ENCODE results near the gene TEAD4. TPM values are rescaled to one million over a fixed set of nuclear protein-coding genes. Genes with fewer than 3 reads are reported as not detected.
A peak's percentile ranks its signal among the peaks of the same experiment; 100 is the strongest.

TEAD4 gene
- total RNA-seq, 1 experiment from 2014 or later: 9.4 TPM

DNA sequence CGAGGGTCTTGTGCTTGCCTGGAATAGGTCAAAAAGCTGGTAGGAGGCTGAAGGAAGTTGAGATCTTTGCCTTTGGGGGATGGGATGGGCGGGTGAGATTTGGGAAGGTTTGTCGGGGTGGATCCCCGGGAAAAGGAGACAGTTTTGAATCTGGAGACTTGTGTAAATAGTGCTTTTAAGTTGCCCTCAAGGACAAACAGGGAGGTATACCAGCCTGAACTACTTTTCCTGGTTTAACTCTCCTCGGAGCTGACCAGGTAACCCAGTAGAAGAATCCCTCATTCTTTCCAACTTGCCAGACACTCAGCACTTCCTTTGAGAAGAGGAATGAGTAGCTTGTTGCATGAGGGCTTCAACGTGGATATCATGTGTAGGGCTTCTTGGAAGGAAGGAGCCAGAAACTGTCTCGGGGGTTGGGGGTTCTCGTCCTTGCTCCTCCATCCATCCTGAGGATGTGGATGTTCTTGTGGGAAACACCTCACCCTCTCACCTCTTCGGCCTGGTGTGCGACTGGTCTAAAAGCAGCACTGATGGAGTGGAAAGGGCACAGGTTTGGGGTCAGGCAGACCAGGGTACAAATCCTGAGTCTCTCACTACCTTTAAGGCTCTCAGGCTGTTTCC, 1.9 kb downstream of the TEAD4 start:
- DNase-seq (ENCODE audit: low spot score): no peak

DNA sequence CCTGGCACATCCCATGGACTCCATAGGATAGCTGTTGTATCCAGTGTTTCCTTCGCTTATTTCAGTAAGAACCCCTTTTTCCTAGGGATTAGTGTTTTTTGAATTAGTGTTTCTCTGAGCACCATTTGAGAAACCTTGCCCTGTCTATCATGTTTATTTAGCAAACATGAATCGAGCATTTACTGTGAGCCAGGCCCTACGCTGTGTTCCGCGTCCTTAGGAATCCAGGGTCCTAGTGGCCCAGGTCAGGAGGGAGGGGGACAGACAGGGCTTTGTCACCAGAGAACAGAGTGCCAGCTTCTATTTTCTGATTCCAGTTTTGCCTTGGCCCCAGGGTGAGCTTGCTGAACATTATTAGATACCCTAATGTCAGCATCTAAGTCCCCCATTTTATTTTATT, 2.5 kb downstream of the TEAD4 start:
- DNase-seq (ENCODE audit: low spot score): no peak

DNA sequence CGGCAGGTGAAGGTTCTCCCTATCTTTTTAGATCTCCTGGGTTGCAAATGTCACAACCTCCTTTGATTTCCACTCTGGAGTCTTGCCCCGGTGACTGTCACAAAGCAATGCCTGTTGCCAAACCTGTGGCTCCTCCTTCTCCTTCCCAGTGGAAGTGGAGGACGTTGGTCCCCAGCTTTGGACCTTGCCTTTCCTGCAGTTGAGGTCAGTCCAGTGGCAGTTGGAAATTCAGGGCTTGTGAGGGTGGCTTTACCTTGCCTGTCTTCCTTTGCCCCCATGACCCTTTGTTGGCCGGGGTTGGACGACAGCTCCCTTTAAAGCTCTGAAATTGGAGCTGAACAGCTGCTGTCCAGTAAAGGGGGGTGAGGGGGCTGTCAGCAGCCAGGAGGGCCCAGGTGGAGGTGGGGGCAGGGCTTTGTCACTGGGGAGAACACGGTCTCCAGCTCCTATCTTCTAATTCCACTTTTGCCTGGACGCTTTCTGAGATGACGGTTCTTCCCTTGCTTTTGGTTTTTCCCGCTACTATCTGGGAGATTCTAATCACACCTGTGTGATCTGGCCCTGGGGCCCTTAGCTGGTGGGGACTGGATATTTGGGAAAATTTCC, 4.1 kb downstream of the TEAD4 start:
- no peak for DNase-seq (ENCODE audit: low spot score)

DNA sequence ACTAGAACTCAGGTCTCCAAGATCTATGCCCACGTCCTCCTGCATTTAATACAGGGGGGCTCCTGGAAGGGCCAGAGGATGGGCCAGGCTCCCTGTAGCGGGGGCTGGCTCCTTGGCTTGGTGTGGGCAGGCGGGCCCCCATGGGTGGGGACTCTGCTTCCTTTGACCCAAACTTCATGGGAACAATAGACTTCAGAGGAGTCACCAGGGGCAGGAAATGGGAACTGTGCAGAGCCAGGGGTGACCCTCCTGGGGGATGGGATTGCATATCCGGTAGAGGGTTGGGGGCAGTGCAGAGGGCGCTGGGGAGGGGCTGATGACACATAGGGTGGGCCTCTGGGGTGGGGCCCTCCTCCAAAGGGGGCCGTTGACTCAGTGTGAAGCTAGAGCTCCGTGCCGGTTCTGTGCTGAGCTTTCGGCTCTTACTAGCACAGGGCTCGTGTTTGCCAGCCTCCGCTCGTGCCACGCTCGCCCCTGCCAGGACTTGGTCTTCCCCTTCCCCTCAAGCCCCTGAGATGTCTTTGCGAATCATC, 4.6 kb downstream of the TEAD4 start:
- no peak for DNase-seq (ENCODE audit: low spot score)

DNA sequence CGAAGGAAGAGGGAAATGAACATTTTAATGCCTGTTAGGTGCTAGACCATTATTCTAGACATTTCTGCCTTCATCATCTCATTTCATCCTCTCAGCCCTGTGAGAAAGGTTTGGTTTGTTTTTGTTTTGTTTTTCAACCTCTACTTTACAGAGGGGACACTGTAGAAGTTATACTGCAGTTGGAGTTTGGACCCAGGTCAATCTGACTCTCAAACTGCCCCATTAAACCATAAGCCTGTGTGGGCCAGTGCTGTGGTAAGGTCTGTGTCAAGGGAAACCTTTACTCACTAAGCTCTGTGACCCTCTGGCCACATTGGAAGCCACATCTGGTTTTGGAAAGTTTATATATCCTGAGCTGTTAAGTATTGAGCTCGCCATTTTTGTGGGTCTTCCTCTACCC, 8.5 kb downstream of the TEAD4 start:
- DNase-seq (ENCODE audit: low spot score): no peak

DNA sequence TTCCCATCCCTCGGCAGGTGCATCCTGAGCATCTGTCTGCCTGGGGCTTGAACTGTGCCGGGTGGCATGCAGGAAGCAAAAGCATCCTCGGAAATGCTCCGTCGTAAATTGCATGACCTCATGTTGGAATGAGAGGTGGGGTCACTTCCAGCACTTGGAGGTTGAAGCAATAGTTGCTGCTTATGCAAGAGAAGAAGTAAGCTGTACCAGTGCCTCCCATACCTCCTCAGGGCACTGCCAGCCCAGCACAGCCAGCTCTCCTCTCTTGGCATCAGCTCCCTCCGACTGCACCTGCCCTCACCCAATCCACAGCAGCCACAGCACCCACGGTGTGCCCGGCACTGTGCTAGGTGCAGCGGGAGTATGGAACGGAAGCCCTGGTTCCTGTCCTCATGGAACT, 11.5 kb downstream of the TEAD4 start:
- DNase-seq (ENCODE audit: low spot score): no peak

DNA sequence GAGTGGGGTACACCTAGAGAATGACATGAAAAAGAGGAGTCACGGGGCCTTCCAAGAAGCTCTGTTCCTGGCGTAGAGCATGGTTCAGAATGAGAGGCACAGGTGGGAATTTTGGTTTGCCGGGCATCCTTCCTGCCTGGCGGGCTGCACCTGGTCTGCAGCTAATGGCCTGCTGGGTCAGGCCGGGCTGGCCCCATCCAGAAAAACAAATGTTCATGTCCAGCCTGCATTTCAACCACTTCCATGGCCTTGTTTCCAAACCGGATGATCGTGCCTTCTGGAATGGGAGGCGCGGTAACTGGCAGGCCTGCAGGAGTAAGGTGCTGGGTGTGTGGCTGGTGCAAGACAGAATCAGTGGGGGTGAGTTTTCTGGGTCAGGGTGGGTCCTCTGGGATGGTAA, 14.4 kb downstream of the TEAD4 start:
- DNase-seq (ENCODE audit: low spot score): no peak

DNA sequence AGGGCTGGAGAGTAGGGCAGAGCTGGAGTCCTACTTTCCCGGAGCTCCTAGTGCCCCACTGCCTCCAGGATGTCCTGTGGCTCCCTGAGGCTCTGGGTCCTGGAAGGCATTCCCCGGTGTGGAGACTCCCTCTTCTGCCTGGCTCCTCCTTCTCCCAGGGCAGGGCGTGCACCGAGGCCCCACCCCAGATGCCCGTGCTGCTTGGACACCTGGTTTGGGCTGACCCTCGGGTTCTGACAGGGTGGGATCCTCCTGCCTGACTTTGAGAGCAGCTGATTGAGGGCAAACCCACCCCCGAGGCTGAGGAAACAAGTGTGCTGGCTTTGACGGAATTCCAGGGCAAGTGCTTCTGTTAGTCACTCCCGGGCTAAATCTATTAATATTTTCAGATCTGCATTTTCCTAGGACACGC, 15.4 kb downstream of the TEAD4 start:
- DNase-seq (ENCODE audit: low spot score): no peak

DNA sequence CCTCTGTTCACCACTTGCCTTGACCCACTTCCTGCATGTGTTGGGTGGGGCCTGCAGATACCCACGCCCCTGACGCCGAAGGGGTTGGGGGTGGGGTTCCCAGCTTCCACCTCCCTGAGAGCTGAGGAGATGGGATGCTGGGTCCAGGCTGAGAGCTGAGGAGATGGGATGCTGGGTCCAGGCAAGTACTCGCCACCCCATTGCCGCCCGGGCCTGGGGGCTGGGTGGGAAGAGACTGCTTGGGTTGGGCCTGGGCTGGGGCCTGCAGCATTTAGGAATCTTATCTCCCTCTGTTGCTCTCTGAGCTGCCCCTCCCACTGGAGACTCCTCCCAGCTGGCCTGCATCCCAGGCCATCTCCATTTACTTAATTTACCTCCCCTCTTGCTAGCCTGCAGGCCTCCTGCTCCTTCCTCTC, 17.4 kb downstream of the TEAD4 start:
- no peak for DNase-seq (ENCODE audit: low spot score)

DNA sequence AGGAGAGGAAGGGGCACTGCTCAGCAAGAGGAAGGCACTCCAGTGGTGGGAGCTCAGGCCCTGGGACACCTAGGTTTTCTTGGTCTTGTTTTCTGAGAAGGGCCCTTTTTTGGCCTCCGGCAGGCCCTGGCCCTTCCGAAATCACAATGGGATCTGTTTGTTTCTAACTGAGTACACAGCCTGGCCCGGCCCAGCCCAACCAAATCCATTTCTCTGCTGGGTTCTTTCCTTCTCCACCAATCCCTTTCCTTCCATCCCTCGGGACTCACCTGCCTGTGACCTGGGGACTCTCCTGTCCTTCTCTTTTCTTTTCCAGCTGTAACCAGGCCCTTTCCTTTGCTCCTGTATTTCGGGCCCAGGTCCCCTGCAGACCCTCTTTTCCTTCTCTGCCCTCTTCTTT, 18.6 kb downstream of the TEAD4 start:
- no peak for DNase-seq (ENCODE audit: low spot score)

DNA sequence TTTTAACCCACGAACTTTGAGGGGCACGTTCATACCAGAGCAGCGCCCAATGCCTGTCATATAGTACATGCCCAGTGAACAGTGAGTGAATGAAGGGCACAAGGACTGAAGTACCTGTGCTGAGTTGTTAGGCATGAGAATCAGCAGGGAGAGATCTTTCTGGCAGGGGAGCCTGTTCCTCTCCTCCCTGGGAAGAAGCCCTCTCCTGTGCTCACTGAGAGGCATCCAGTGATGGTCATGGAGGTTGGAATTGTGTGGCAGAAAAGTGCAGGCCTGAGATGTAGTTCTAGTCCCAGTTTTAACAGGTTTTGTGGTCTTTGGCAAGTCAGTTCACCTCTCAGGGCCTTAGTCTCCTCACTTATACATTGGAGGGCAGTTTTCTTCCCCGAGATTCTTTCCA, 20.6 kb downstream of the TEAD4 start:
- no peak for DNase-seq (ENCODE audit: low spot score)

DNA sequence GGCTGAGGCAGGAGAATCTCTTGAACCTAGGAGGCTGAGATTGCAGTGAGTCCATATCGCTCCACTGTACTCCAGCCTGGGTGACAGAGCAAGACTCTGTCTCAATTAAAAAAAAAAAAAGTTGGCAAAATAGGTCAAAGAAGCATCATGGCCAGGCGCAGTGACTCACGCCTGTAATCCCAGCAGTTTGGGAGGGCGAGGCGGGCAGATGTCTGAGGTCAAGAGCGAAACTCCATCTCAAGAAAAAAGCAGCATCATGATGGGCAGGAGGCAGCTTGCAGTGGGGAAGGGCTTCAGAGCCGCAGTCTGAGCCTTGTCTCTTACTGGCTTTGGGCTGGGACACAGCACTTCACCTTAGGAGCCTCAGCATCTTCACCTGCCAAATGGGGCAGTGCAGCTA, 21.4 kb downstream of the TEAD4 start:
- no peak for DNase-seq (ENCODE audit: low spot score)

DNA sequence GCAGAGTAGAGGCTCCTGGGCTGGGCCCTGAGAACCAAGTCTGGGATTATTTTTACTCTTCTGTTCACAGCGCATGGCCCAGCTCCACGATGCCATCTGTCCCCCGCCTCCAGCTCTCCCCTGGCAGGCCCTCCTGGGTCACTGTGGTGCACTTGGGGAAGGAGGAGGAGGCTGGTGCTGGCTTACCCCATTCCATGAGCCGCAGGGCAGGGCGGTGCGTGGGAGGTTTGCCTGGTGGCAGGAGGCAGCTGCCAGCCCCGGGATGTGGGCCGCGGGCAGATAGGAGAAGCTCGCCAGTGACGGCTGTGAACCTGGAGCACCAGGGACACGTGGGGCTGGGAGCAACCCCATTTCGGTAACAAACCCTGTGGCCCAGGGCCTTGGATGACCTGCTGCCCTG, 23.2 kb downstream of the TEAD4 start:
- DNase-seq (ENCODE audit: low spot score): no peak

DNA sequence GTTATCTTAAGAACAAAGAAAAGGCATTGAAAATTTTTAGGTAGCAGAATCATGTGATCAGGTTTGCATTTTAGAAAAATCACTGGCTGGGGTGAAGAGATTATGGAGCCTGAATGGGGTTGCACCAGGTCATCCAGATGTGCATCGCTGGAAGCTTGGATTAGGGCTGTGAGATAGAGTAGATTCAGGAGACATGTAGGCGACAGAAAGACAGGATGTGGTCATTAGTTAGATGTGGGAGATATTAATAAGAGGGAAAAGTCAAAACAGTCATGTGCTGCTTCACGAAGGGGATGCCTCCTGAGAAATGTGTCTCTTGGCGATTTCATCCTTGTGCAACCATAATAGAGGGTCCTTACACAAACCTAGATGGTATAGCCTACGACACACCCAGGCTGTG, 25.1 kb downstream of the TEAD4 start:
- no peak for DNase-seq (ENCODE audit: low spot score)

DNA sequence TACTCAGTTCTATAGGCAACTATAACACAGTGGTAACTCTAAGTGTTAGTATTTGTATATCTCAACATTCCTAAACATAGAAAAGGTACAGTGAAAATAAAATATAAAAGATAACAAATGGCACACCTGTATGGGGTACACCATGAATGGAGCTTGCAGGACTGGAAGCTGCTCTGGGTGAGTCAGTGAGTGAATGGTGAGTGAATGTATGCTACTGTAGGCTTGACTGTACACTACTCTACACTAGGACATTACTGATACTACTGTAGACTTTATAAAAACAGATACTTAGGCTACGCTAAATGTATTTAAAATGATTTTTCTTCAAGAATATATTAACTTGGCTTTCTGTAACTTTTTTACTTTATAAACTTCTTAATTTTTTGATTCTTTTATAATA, 25.5 kb downstream of the TEAD4 start:
- no peak for DNase-seq (ENCODE audit: low spot score)

DNA sequence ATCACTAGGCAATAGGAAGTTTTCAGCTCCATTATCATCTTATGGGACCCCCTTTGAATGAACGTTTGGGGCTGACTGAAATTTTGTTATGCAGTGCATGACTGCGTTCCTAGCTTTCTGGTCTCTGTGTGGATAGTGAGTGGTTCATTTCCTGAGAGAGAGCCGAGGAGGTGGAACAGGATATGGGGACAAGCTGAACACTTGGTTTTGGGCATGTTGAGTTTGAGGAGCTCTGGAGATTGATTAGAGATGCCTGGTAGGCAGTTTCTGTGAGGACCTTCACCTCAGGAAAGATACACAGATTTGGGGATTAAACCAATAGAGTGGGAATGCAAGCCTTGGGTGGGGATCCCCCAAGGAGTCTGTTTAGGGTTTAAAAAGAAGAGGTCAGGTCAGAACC, 27.7 kb downstream of the TEAD4 start:
- no peak for DNase-seq (ENCODE audit: low spot score)

DNA sequence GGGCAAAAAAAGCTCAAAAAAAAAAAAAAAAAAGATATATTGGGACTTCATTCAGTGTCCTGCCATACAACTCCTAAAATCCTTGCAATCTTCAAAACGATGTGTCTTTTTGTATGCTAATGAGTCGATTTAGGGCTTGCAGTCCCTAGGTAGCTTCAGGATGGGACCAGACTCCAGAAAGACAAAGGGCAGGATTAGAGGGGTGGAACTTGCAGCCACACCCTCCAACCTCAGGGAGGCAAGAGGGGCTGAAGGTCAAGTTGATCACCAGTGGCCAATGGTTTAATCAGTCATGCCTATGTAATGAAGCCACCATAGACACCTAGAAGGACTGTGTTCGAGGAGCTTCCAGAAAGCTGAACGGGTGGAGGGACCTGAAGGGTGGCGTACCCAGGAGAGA, 29.3 kb downstream of the TEAD4 start:
- no peak for DNase-seq (ENCODE audit: low spot score)

DNA sequence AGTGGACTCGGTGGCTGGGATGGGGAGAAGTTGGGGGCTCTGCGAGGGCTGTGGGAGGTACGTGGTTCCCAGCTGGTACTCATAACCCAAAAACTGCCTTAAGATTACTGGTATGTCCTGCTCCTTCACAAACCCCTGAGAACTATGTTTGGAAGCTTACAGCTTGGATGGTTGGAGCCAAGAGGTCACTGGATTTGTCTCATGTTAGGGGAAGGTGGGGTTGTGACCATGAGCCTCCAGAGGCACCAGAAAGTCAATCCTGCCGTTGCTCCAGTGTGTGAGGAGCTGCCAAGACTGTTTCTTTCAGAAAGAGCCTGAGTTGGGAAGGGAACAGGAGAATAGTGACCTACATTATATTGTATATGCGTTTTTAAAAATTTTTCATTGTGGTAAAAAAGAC, 33.5 kb downstream of the TEAD4 start:
- DNase-seq (ENCODE audit: low spot score): no peak

DNA sequence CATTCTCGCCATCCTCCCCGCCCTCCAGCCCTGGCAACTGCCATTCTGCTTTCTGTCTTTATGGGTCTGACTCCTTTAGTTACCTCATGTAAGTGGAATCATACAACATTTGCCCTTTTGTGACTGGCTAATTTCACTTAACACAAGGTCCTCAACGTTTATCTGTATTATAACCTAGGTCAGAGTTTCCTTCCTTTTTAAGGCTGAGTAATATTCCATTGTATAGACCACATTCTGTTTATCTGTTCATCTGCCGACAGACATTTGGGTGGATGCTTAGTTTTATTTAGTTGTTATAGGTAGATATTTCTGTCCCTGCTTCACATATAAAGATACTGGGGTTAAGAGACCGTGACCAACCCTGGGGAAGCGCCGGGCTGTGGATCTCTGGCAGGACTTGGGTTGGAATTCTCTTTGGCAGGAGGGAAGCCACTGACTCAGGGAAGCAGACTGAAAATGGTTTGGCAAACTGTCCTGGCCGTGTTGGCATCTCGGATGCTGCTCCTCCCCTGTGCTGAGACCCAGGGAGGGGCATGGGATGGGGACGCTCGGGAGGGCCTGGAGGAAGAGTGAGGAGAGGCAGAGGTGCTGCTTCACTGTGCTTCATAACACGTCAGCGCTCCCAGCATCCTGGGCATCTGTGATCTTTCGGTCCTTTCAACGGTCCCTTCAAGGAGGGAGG, 38.9 kb downstream of the TEAD4 start:
- no peak for DNase-seq (ENCODE audit: low spot score)

DNA sequence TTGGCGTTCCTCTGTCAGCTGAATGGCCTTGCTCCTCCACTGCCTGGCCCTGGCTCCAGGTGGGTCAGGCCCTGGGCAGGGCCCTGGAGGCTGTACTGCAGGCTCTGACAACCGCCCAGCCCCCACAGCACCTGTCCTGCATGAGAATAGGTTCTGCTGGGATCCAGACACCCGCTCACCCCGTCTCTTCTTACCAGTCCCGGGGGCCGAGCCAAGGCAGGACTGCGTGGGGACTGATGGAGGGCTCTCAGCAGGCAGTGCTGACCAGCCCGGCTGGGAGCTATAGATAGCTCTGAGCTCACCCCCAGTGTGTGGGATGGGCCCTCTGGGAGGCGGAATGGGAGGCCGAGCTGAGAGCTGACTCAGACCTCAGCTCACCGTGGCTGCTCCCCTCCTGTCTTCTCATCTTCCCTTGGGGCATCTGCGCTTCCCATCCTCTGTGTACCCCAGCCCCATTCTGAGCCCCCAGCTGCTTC, 39.6 kb downstream of the TEAD4 start:
- DNase-seq (ENCODE audit: low spot score): peak; percentile 72

DNA sequence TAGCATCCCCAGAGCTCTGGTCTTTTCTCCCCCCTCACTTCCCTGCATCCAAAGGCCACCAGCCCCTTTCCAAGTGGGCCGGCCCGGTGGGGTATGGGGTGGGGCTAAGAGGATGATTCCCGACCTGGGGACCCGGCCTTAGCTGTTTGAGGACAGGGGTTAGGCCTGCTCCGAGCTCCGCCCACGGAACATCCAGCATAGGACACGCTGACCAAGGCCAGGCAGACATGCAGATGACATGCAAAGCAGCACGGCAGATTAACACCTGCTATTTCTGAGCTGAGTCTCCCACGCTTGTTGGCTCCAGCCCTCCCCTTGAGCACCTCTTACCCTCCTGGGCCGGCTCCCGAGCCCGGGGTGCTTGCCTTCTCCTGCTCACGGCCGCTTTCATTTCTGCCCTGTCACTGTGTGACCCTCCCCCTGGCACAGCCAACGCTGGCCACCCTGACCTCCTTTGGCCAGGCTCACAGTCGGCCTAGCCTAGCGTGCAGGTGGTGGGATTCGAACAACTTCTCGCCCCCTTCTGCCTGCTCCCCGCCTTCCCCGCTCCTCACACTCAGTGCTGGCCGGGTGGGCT, 40.2 kb downstream of the TEAD4 start:
- DNase-seq (ENCODE audit: low spot score): no peak

DNA sequence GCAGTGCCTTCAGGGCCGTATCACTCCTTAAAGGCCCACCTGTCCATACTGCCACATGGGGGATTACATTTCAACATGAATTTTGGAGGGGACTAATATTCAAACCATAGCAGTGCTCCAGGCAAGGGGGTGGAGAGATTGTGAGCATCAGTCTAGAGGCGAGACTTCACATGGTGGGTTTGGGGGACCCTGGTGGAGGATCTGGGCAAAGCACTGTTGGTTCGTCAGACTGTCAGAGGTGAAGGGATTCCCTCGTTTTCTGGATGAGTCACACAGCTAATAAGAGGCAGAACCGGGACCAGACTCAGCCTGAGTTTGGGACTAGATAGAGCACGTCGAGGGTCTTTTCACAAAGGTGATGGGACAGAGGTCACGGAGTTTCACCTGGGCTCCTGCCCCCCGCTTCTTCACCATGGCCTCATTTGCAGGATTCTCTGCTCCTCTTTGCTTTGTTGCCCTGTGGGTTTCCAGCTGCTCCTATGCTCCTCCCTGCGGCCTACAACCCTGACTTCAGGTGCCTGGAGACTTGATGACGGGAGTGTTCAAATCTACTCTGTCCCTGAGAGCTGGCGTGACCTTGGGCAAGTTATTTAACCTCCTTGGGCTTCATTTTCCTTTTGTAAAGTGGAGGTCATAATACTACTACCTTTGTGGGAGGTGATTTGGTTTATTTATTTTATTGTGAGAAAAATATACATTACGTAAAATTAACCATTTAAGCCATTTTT, 41.5 kb downstream of the TEAD4 start:
- no peak for DNase-seq (ENCODE audit: low spot score)
